ENCODE data around the gene SLC28A2. TPM values are rescaled to one million over a fixed set of nuclear protein-coding genes. Genes with fewer than 3 reads are reported as not detected.

The SLC28A2 gene
- total RNA-seq, 1 experiment from 2014 or later: not detected

- H3K9ac ChIP-seq (ENCODE audit: low read length): no peak overlapping the region
- intact Hi-C loops (cut with micrococcal nuclease): no loop called here
- ATAC-seq (no peak), DNase-seq (no peak)
- H2AFZ ChIP-seq (ENCODE audit: low read length): no peak overlapping the region
- H3K27me3 ChIP-seq (ENCODE audit: low read length): no peaks in the 10 kb centered on the region
- H4K20me1 ChIP-seq (ENCODE audit: low read length): no peaks in the 10 kb centered on the region
- ChIA-PET CTCF (no interaction called here), POLR2A (ENCODE audit: unreplicated experiment) (no interaction called here)
- no peak overlapping the region for H3K4me2 ChIP-seq (ENCODE audit: low read length)
- H3K4me1 ChIP-seq (ENCODE audit: insufficient read depth, low read length): peaks cover under 1% of the 10 kb centered on the region; the same call in 1 of the 2 replicates
- H3K79me2 ChIP-seq (ENCODE audit: low read length): no peaks in the 10 kb centered on the region
- no peaks in the 10 kb centered on the region for H3K9me3 ChIP-seq (ENCODE audit: low read length)
- no peaks in the 10 kb centered on the region for H3K36me3 ChIP-seq (ENCODE audit: low read depth, low read length)
- H3K27ac ChIP-seq (ENCODE audit: low read length): no peak overlapping the region
- BruUV-seq (replicated peaks): no TSS peak
- H3K9me2 ChIP-seq (replicated peaks; ENCODE audit: low read length): no peaks in the 10 kb centered on the region
- no peaks in the 10 kb centered on the region for H3F3A ChIP-seq (ENCODE audit: low read length, unreplicated experiment)
- no peak for TF ChIP-seq EZH2phosphoT487 (IDR thresholded peaks at IDR 0.05; ENCODE audit: borderline replicate concordance, low read length)
- TF ChIP-seq EZH2 (IDR thresholded peaks at IDR 0.05; ENCODE audit: low read length, unreplicated experiment): no peak
- no peak for TF ChIP-seq CTCF (conservative IDR thresholded peaks at IDR 0.05; ENCODE audit: low read depth, low read length)
- no peak overlapping the region for H3K4me3 ChIP-seq (ENCODE audit: low read length)
Measured at GRCh38 chr15:45212493-45212892, 39.5 kb upstream of the SLC28A2 start.

- POLR2A ChIA-PET (ENCODE audit: unreplicated experiment): no interaction called here
- no peaks in the 10 kb centered on the region for H3K79me2 ChIP-seq (ENCODE audit: low read length)
- no peak overlapping the region for H3K4me3 ChIP-seq (ENCODE audit: low read length)
- H3K4me1 ChIP-seq (ENCODE audit: insufficient read depth, low read length): peaks cover 5% of the 10 kb centered on the region
- DNase-seq (no peak), ATAC-seq (no peak)
- H3K4me2 ChIP-seq (ENCODE audit: low read length): no peak overlapping the region
- no TSS peak for BruUV-seq (replicated peaks)
- H3K36me3 ChIP-seq (ENCODE audit: low read depth, low read length): no peaks in the 10 kb centered on the region
- no peak overlapping the region for H3K27ac ChIP-seq (ENCODE audit: low read length)
- intact Hi-C loops (cut with micrococcal nuclease): no loop called here
- no peaks in the 10 kb centered on the region for H3K9me3 ChIP-seq (ENCODE audit: low read length)
- H3K27me3 ChIP-seq (ENCODE audit: low read length): no peaks in the 10 kb centered on the region
- H3K9ac ChIP-seq (ENCODE audit: low read length): no peak overlapping the region
- TF ChIP-seq EZH2phosphoT487 (IDR thresholded peaks at IDR 0.05; ENCODE audit: borderline replicate concordance, low read length): no peak
- no peaks in the 10 kb centered on the region for H3K9me2 ChIP-seq (replicated peaks; ENCODE audit: low read length)
- H2AFZ ChIP-seq (ENCODE audit: low read length): no peak overlapping the region
- no peaks in the 10 kb centered on the region for H4K20me1 ChIP-seq (ENCODE audit: low read length)
- no peaks in the 10 kb centered on the region for H3F3A ChIP-seq (ENCODE audit: low read length, unreplicated experiment)
- CTCF ChIA-PET: no interaction called here
Measured at GRCh38 chr15:45221053-45221599, 30.9 kb upstream of the SLC28A2 start.

GRCh38 chr15:45221967-45222366 lies 30.1 kb upstream of the SLC28A2 start:
- intact Hi-C loops (cut with micrococcal nuclease): no loop called here
- H4K20me1 ChIP-seq (ENCODE audit: low read length): no peaks in the 10 kb centered on the region
- peaks cover 5% of the 10 kb centered on the region for H3K4me1 ChIP-seq (ENCODE audit: insufficient read depth, low read length)
- H3K9me3 ChIP-seq (ENCODE audit: low read length): no peaks in the 10 kb centered on the region
- no peaks in the 10 kb centered on the region for H3K27me3 ChIP-seq (ENCODE audit: low read length)
- no TSS peak for BruUV-seq (replicated peaks)
- POLR2A ChIA-PET (ENCODE audit: unreplicated experiment): no interaction called here
- H3K4me3 ChIP-seq (ENCODE audit: low read length): no peak overlapping the region
- DNase-seq: peak; percentile 31
- CTCF ChIA-PET: no interaction called here
- no peaks in the 10 kb centered on the region for H3F3A ChIP-seq (ENCODE audit: low read length, unreplicated experiment)
- H3K27ac ChIP-seq (ENCODE audit: low read length): no peak overlapping the region
- H3K9ac ChIP-seq (ENCODE audit: low read length): no peak overlapping the region
- no peaks in the 10 kb centered on the region for H3K79me2 ChIP-seq (ENCODE audit: low read length)
- H3K9me2 ChIP-seq (replicated peaks; ENCODE audit: low read length): no peaks in the 10 kb centered on the region
- no peak overlapping the region for H3K4me2 ChIP-seq (ENCODE audit: low read length)
- no peaks in the 10 kb centered on the region for H3K36me3 ChIP-seq (ENCODE audit: low read depth, low read length)
- TF ChIP-seq EZH2 (IDR thresholded peaks at IDR 0.05; ENCODE audit: low read length, unreplicated experiment): no peak
- 0 out of 2 replicates have a peak, but pooled peaks have one; percentile 34 for TF ChIP-seq CTCF (conservative IDR thresholded peaks at IDR 0.05; ENCODE audit: low read depth, low read length)
- no peak overlapping the region for H2AFZ ChIP-seq (ENCODE audit: low read length)
- no peak for ATAC-seq

Measured in PC-3 (cell line).